Amniotic epithelial cell (primary cell): ENCODE data around the gene AIG1.
"Not testable (repeated sequence)": the region's sequence is repeated elsewhere in the genome, so short reads cannot be mapped to it uniquely, and the experiment has no call there.

Source experiments
- DNase-seq: peaks from one replicate; pipeline ENCODE4 v3.0.0-alpha.2; 2010; ENCODE audit warnings: low read depth

AIG1 gene

GRCh38 chr6:143165315-143165855 lies 104.7 kb downstream of the AIG1 start:
- no peak for DNase-seq

GRCh38 chr6:143166247-143166695 lies 105.6 kb downstream of the AIG1 start:
- peak; percentile 63 for DNase-seq

GRCh38 chr6:143167224-143167623 lies 106.5 kb downstream of the AIG1 start:
- DNase-seq = no peak

DNA sequence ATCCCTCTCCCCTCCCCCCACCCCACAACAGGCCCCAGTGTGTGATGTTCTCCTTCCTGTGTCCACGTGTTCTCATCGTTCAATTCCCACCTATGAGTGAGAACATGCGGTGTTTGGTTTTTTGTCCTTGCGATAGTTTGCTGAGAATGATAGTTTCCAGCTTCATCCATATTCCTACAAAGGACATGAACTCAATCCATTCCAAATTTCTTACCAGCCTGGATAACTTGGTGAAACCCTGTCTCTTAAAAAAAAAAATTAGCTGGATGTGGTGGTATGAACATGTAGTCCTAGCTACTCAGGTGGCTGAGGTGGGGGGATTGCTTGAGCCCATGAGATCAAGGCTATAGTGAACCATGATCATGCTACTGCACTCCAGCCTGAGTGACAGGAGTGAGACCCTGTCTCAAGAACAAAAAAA lies 107.7 kb downstream of the AIG1 start:
- not testable (repeated sequence) for DNase-seq

DNA sequence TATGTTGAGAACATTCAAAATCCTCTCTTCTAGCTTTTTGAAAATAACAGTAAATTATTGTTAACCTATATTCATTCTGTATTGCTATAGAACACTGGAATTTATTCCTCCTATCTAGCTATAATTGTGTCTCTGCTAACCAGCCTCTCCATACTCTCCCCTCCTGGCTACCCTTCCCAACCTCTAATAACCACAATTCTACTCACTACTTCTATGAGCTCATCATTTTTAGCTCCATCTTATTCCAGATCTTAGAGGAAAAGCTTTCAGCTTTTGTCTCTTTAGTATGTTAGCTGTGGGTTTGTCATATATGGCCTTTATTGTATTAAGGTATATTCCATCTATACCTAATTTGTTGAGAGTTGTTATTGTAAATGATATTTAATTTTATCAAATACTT lies 108.8 kb downstream of the AIG1 start:
- DNase-seq = no peak

GRCh38 chr6:143174516-143174915 lies 113.8 kb downstream of the AIG1 start:
- no peak for DNase-seq

GRCh38 chr6:143174951-143175350 lies 114.3 kb downstream of the AIG1 start:
- no peak for DNase-seq

DNA sequence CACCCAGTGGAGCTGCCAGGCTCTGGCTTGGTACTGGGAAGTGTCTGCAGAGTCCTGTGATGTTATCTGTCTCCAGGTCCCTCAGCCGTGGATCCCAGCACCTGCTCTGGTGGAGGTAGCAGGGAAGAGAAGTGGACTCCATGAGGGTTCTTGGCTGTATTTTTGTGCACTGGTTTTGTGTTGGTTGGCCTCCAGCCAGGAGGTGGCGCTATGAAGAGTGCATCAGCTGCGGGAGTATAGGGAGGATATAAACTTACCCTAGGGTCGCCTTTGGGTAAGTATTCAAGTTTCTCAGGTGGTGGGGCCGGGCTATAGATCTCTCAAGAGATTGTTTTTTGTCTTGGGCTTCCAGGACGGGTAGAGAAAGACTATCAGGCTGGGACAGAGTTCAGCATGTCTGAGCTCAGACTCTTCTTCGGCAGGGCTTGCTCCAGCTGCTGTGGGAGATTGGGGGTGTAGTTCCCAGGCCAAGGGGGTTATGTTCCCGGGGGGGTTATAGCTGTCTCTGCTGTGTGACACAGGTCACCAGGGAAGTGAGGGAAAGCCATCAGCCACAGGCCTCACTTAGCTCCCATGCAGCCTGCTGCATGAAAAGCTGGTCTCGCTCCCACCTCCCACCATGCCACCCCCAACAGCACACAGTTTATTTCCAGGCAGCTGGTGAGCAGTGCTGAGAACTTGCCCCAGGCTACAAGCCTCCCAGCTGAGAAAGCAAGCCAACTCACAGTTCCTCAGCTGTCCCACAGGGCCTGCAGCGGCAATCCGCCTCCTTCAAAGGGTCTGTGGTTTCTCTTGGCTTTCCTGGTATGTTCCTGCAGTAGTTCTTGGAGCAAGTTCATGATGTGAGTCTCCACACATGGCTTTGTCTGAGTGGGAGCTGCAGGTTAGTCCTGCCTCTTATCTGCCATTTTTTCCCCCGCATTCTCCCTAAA lies 115.7 kb downstream of the AIG1 start:
- peak; percentile 89 for DNase-seq

DNA sequence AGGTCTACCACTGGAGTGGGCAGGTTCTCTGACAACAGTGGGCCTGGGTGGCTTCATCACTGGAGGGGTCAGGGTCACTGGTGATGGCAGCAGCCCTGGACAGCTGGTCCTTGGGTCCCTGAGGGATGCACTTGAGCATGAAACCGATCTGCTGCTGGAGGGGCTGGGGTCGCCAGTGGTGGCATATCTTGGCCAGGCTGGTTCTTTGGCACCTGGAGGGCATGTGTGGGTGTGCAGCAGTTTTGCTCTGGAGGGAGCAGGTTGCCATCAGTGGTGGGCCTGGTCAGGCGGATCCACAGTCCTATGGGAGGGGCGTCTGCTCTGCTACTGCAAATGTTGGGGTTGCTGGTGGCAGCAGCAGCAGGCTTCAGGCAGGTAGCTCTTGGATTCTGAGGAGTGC lies 117.0 kb downstream of the AIG1 start:
- no peak for DNase-seq

GRCh38 chr6:143179096-143179495 lies 118.4 kb downstream of the AIG1 start:
- DNase-seq = no peak

DNA sequence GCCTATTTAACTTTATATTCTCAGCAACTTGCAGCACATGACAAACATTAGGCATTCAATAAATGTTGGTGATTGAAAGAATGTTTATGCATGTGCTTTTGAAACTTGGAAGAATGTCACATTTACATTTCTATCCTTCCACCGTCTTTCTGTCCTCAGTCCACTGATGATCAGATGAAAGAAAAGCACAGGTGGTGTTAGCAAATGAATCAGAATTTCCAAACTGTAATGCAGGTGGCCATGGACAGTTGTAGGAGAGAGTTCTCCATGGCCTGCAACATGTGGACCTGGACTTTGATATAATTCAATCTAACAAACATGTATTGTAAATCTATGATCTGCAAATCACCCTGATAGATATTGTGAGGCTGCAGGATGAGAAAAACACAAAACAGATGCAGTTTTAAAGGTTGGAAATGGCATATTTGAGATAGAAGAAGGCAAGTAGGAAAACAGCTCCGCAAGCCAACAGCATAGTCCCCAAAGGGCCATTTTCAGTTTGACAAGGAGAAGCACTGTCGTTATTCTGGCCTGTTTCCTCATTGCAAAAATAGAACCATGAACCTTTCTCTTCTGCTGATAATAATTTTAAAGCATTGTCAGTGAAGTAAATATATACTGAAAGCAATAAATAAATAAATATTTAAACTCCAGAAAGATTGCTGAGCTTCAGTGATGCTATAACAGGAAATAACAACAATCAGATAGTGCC lies 119.4 kb downstream of the AIG1 start:
- DNase-seq = no peak

DNA sequence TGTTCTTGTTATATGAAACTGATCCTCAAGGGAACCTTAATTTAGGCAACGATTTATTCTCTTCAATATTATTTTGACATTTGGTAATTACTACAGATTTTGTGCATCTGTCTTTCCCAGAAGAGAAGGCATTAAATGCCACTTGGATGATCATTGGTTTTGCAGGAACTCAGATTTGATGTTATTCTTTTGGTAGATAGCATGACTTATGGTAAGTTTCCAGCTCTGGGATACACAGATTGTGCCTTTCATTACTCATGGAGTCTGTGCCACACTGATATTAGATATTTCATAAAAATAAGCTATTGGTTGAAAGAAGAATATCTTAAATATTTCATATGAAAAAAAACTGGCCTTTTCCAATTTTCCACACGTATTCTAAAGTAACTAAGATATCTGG lies 120.1 kb downstream of the AIG1 start:
- DNase-seq = no peak

GRCh38 chr6:143183666-143184065 lies 123.0 kb downstream of the AIG1 start:
- no peak for DNase-seq

GRCh38 chr6:143185288-143185687 lies 124.6 kb downstream of the AIG1 start:
- no peak for DNase-seq

GRCh38 chr6:143187238-143187923 lies 126.7 kb downstream of the AIG1 start:
- peak; percentile 33 for DNase-seq

DNA sequence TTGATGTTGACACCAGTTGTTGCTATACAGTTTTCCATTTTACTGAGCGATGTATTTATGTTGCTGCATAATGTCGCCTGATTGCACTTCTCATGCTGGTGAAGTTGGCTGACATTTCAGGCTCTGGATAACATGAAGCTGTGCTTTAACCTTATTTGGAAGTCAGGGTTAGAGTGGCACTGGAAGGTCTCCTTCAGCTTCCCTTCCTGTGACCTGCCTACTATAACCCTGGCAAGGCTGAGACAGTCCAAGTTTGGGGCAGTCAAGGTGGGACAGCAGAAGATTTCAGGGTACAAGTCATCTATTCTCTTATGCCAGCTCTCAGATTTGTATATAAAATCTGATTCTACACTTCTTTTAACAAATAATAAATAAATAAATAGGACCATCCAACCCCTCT lies 127.6 kb downstream of the AIG1 start:
- DNase-seq = no peak

DNA sequence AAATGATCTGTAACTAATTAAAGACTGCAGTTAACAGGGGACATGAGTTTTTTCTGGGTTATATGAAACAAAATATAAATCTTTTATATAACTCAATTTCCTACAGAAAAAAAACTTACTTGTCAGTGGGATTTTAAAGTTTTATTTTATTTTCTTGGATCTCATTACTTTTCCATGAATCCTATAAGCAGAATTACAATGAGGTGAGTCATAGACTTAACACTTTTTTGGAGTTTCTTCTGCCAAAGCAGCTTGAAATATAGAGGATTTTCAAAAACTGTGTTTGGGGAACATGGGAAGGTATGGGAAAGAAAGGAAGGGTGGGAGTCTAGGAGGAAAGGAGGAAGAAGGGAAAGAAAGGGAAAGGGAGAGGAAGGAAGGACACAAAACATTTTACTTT lies 130.7 kb downstream of the AIG1 start:
- DNase-seq = no peak

- no peak for DNase-seq
Observed at GRCh38 chr6:143192766-143193165, 132.1 kb downstream of the AIG1 start.

GRCh38 chr6:143193571-143194094 lies 132.9 kb downstream of the AIG1 start:
- DNase-seq = peak; percentile 5

DNA sequence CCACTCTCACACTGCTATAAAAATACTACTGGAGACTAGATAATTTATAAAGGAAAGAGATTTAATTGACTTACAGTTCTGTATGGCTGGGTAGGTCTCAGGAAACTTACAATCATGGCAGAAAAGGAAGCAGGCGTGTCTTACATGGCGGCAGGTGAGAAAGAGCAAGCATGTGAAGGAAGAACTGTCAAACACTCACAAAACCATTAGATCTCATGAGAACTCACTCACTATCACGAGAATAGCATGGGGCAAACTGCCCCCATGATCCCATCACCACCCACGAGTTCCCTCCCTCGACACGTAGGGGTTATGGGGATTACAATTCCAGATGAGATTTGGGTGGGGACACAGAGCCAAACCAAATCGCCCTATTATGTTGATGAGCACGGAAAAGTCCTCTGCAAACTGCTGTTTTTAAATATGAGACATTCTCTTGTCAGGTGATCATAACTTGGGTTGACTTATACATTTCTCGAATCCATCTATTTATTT lies 133.5 kb downstream of the AIG1 start:
- DNase-seq = no peak

- DNase-seq = no peak
Observed at GRCh38 chr6:143195349-143195845, 134.7 kb downstream of the AIG1 start.
